Trophoblast cell (in vitro differentiated cells and primary cell): ENCODE data around the gene GPC3.
A peak's percentile ranks its signal among the peaks of the same experiment; 100 is the strongest.

Experiments
- DNase-seq, 2 donors: peaks; one replicate each; pipeline ENCODE4 v3.0.0-alpha.2; 2016
- H2AFZ ChIP-seq: 2 replicates; pipeline ENCODE4 v1.6.1; 2013; ENCODE audit warnings: low read length, moderate library complexity, mild to moderate bottlenecking; ENCODE audit not compliant: insufficient read depth, poor library complexity
- H2AK5ac ChIP-seq: 2 replicates; pipeline ENCODE4 v1.6.1; 2013; ENCODE audit warnings: mild to moderate bottlenecking, low read length
- H2BK120ac ChIP-seq: 2 replicates; pipeline ENCODE4 v1.6.1; 2013; ENCODE audit warnings: low read length, mild to moderate bottlenecking, moderate library complexity; ENCODE audit not compliant: insufficient read depth, poor library complexity
- H2BK12ac ChIP-seq: 2 replicates; pipeline ENCODE4 v1.6.1; 2013; ENCODE audit warnings: mild to moderate bottlenecking, low read length, moderate library complexity
- H2BK5ac ChIP-seq: 2 replicates; pipeline ENCODE4 v1.6.1; 2013; ENCODE audit warnings: low read length, low read depth, moderate library complexity, mild to moderate bottlenecking; ENCODE audit not compliant: poor library complexity
- H3K14ac ChIP-seq: 2 replicates; pipeline ENCODE4 v1.6.1; 2013; ENCODE audit warnings: mild to moderate bottlenecking, low read length
- H3K18ac ChIP-seq: 2 replicates; pipeline ENCODE4 v1.6.1; 2013; ENCODE audit warnings: mild to moderate bottlenecking, low read length
- H3K23ac ChIP-seq: 2 replicates; pipeline ENCODE4 v1.6.1; 2013; ENCODE audit warnings: low read length
- H3K27ac ChIP-seq: 2 replicates; pipeline ENCODE4 v1.5.1; 2013; ENCODE audit warnings: low read depth, mild to moderate bottlenecking, inconsistent platforms, low read length, moderate library complexity
- H3K27me3 ChIP-seq: 2 replicates; pipeline ENCODE4 v1.6.1; 2013; ENCODE audit warnings: inconsistent platforms, mild to moderate bottlenecking, low read length, moderate library complexity; ENCODE audit not compliant: insufficient read depth
- H3K36me3 ChIP-seq, 2 experiments: 1 replicate in 1 of 2; 2 replicates in 1 of 2; pipeline ENCODE4 v1.6.1; 2013; ENCODE audit warnings: low read length in 2 of 2, mild to moderate bottlenecking in 2 of 2, moderate library complexity in 1 of 2; ENCODE audit not compliant: insufficient read depth in 2 of 2, control insufficient read depth in 1 of 2
- H3K4ac ChIP-seq: 2 replicates; pipeline ENCODE4 v1.6.1; 2013; ENCODE audit warnings: low read depth, mild to moderate bottlenecking, low read length, moderate library complexity
- H3K4me1 ChIP-seq, 2 experiments: 1 replicate in 1 of 2; 2 replicates in 1 of 2; pipeline ENCODE4 v1.6.1; 2013; ENCODE audit warnings: low read length in 2 of 2, mild to moderate bottlenecking in 2 of 2, moderate library complexity in 1 of 2; ENCODE audit not compliant: insufficient read depth in 2 of 2, control insufficient read depth in 1 of 2
- H3K4me2 ChIP-seq: 2 replicates; pipeline ENCODE4 v1.6.1; 2013; ENCODE audit warnings: inconsistent platforms, mild to moderate bottlenecking, low read length, moderate library complexity
- H3K4me3 ChIP-seq: 2 replicates; pipeline ENCODE4 v1.5.1; 2013; ENCODE audit warnings: mild to moderate bottlenecking, low read depth, low read length, inconsistent platforms
- H3K79me1 ChIP-seq: one replicate; pipeline ENCODE4 v1.6.1; 2013; ENCODE audit warnings: low read length
- H3K79me2 ChIP-seq: 2 replicates; pipeline ENCODE4 v1.6.1; 2013; ENCODE audit warnings: low read length, mild to moderate bottlenecking; ENCODE audit not compliant: control insufficient read depth, insufficient read depth, poor library complexity
- H3K9ac ChIP-seq: 2 replicates; pipeline ENCODE4 v1.6.1; 2013; ENCODE audit warnings: mild to moderate bottlenecking, low read length
- H3K9me3 ChIP-seq: 2 replicates; pipeline ENCODE4 v1.6.1; 2013; ENCODE audit warnings: low read depth, mild to moderate bottlenecking, control low read depth, inconsistent platforms, low read length; ENCODE audit not compliant: insufficient read depth
- H4K12ac ChIP-seq: 2 replicates; pipeline ENCODE4 v1.6.1; 2013; ENCODE audit warnings: low read depth, mild to moderate bottlenecking, low read length, moderate library complexity
- H4K8ac ChIP-seq: 2 replicates; pipeline ENCODE4 v1.6.1; 2013; ENCODE audit warnings: low read depth, mild to moderate bottlenecking, low read length, moderate library complexity
- H4K91ac ChIP-seq: one replicate; pipeline ENCODE4 v1.6.1; 2013; ENCODE audit warnings: low read depth, mild to moderate bottlenecking, low read length, moderate library complexity
- WGBS: extraction: QIAGEN DNeasy Blood & Tissue Kit; methylation state at CpG from one replicate; pipeline ENCODE4 v1.1.7; 2013; ENCODE audit warnings: missing lambda C conversion rate; ENCODE audit not compliant: insufficient read length, insufficient coverage; ENCODE audit errors: extremely low coverage; 5-methylcytosine and 5-hydroxymethylcytosine counted together

The GPC3 gene

GRCh38 chrX:133838761-133839676 lies 146.4 kb downstream of the GPC3 start:
- Histone ChIP-seq H3K27ac (no peak overlapping the region), H3K79me1 (no peaks in the 10 kb centered on the region), H4K12ac (no peak overlapping the region), H3K27me3 (no peaks in the 10 kb centered on the region), H3K4me2 (no peak overlapping the region), H3K79me2 (no peaks in the 10 kb centered on the region), H3K9me3 (no peaks in the 10 kb centered on the region), H3K14ac (no peak overlapping the region), H2BK12ac (no peak overlapping the region), H3K4ac (no peak overlapping the region), H3K4me3 (no peak overlapping the region), H3K23ac (no peak overlapping the region), H3K4me1 (peaks cover 0 to 3% of the 10 kb centered on the region in 2 experiments), H3K18ac (no peak overlapping the region), H3K9ac (no peak overlapping the region), H4K8ac (no peak overlapping the region), H3K36me3 (no peaks in the 10 kb centered on the region), H2AFZ (no peak overlapping the region), H2AK5ac (no peak overlapping the region), H2BK120ac (no peak overlapping the region), H2BK5ac (no peak overlapping the region), H4K91ac (no peak overlapping the region)
- peak in 1 of 2 donors; percentile 59 for DNase-seq
- no CpG with 5 or more reads among the region's 5 CpGs for WGBS

DNA sequence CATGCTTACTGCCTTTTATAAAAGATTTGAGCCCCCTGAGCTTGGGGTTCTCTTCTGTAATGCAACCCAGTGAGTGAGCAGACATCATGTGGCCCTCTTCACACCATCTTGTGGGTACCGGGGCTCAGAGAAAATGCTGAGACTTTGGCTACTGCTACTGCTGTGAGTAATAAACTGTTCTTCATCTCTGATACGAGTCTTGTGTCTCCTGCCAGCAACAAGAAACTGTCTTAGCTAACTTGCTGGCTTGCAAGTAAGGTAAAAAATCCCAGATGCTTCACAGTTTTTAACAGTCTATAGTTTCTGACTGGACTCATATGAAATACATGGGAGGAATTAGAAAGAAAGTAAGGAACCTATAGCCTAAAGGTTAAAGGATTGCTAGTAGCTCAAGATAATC lies 148.3 kb downstream of the GPC3 start:
- no peak overlapping the region for H2BK12ac ChIP-seq
- no CpG with 5 or more reads among the region's 2 CpGs for WGBS
- no peak overlapping the region for H3K27ac ChIP-seq

GRCh38 chrX:133836561-133836960 lies 148.8 kb downstream of the GPC3 start:
- H3K79me1 ChIP-seq: no peaks in the 10 kb centered on the region
- H3K36me3 ChIP-seq: no peaks in the 10 kb centered on the region
- peaks cover 0 to 3% of the 10 kb centered on the region in 2 experiments for H3K4me1 ChIP-seq
- no peaks in the 10 kb centered on the region for H3K79me2 ChIP-seq
- no peak for DNase-seq
- H3K4ac ChIP-seq: no peak overlapping the region
- H3K27ac ChIP-seq: no peak overlapping the region
- no peak overlapping the region for H4K91ac ChIP-seq
- H2BK12ac ChIP-seq: no peak overlapping the region
- no peak overlapping the region for H3K9ac ChIP-seq
- no peak overlapping the region for H3K23ac ChIP-seq
- no peak overlapping the region for H2BK5ac ChIP-seq
- no CpG with 5 or more reads among the region's 3 CpGs for WGBS
- no peak overlapping the region for H2BK120ac ChIP-seq
- no peaks in the 10 kb centered on the region for H3K27me3 ChIP-seq
- H3K4me3 ChIP-seq: no peak overlapping the region
- no peak overlapping the region for H4K8ac ChIP-seq
- H3K14ac ChIP-seq: no peak overlapping the region
- H2AFZ ChIP-seq: no peak overlapping the region
- no peak overlapping the region for H3K18ac ChIP-seq
- no peak overlapping the region for H2AK5ac ChIP-seq
- H4K12ac ChIP-seq: no peak overlapping the region
- no peaks in the 10 kb centered on the region for H3K9me3 ChIP-seq
- H3K4me2 ChIP-seq: no peak overlapping the region

More for the DNA sequence above, 148.3 kb downstream of the GPC3 start:
- Histone ChIP-seq H3K18ac (no peak overlapping the region), H2BK120ac (no peak overlapping the region), H4K91ac (no peak overlapping the region), H3K23ac (no peak overlapping the region), H3K9me3 (no peaks in the 10 kb centered on the region), H3K36me3 (no peaks in the 10 kb centered on the region), H2BK5ac (no peak overlapping the region), H3K4me3 (no peak overlapping the region), H3K79me1 (no peaks in the 10 kb centered on the region), H3K9ac (no peak overlapping the region), H3K4me1 (peaks cover 0 to 3% of the 10 kb centered on the region in 2 experiments), H3K79me2 (no peaks in the 10 kb centered on the region), H4K12ac (no peak overlapping the region), H3K4ac (no peak overlapping the region), H4K8ac (no peak overlapping the region), H2AK5ac (no peak overlapping the region), H3K4me2 (no peak overlapping the region), H2AFZ (no peak overlapping the region), H3K14ac (no peak overlapping the region), H3K27me3 (no peaks in the 10 kb centered on the region)
- no peak for DNase-seq

- no peak overlapping the region for H2AFZ ChIP-seq
- H3K36me3 ChIP-seq: no peaks in the 10 kb centered on the region
- H3K23ac ChIP-seq: no peak overlapping the region
- H2AK5ac ChIP-seq: no peak overlapping the region
- H3K27me3 ChIP-seq: no peaks in the 10 kb centered on the region
- no peak overlapping the region for H4K91ac ChIP-seq
- DNase-seq: no peak
- H2BK120ac ChIP-seq: no peak overlapping the region
- no peaks in the 10 kb centered on the region for H3K79me2 ChIP-seq
- H3K4me1 ChIP-seq: peaks cover 0 to 3% of the 10 kb centered on the region in 2 experiments
- H3K4me3 ChIP-seq: no peak overlapping the region
- no peak overlapping the region for H2BK12ac ChIP-seq
- no peak overlapping the region for H4K12ac ChIP-seq
- H4K8ac ChIP-seq: no peak overlapping the region
- H2BK5ac ChIP-seq: no peak overlapping the region
- H3K9ac ChIP-seq: no peak overlapping the region
- no peak overlapping the region for H3K4me2 ChIP-seq
- H3K14ac ChIP-seq: no peak overlapping the region
- no peaks in the 10 kb centered on the region for H3K79me1 ChIP-seq
- no peak overlapping the region for H3K27ac ChIP-seq
- H3K9me3 ChIP-seq: no peaks in the 10 kb centered on the region
- no peak overlapping the region for H3K18ac ChIP-seq
- WGBS: no CpG with 5 or more reads among the region's 1 CpG
- H3K4ac ChIP-seq: no peak overlapping the region
Observed at GRCh38 chrX:133834771-133835170, 150.6 kb downstream of the GPC3 start.
